H9 (cell line): Measurements from ENCODE around the gene ERICH6B. TPM values are rescaled to one million over a fixed set of nuclear protein-coding genes. Genes with fewer than 3 reads are reported as not detected.
"Not testable (repeated sequence)": the region's sequence is repeated elsewhere in the genome, so short reads cannot be mapped to it uniquely, and the experiment has no call there.

ENCODE experiments used
- DNase-seq: peaks from one replicate; pipeline ENCODE4 v3.0.0-alpha.2; 2017
- H2AFZ ChIP-seq: one replicate; pipeline ENCODE4 v1.6.1; 2013; ENCODE audit warnings: mild to moderate bottlenecking, low read length, control low read depth, moderate library complexity
- H2AK5ac ChIP-seq: 2 replicates; pipeline ENCODE4 v1.6.1; 2013; ENCODE audit warnings: low read length, control low read depth, mixed read lengths; ENCODE audit not compliant: insufficient read length
- H2BK120ac ChIP-seq: one replicate; pipeline ENCODE4 v1.6.1; 2013; ENCODE audit warnings: low read depth, mild to moderate bottlenecking, low read length, control low read depth, inconsistent platforms; ENCODE audit not compliant: poor library complexity, severe bottlenecking
- H2BK12ac ChIP-seq: 2 replicates; pipeline ENCODE4 v1.6.1; 2013; ENCODE audit warnings: low read length, control low read depth, mixed read lengths, low read depth; ENCODE audit not compliant: insufficient read length
- H2BK15ac ChIP-seq: 2 replicates; pipeline ENCODE4 v1.6.1; 2013; ENCODE audit warnings: low read depth, low read length, control low read depth
- H2BK20ac ChIP-seq: one replicate; pipeline ENCODE4 v1.6.1; 2013; ENCODE audit warnings: low read depth, mild to moderate bottlenecking, low read length, control low read depth, inconsistent platforms; ENCODE audit not compliant: poor library complexity, severe bottlenecking
- H2BK5ac ChIP-seq: 2 replicates; pipeline ENCODE4 v1.6.1; 2013; ENCODE audit warnings: low read length, control low read depth, mixed read lengths; ENCODE audit not compliant: insufficient read length
- H3K14ac ChIP-seq: 2 replicates; pipeline ENCODE4 v1.6.1; 2013; ENCODE audit warnings: low read length, control low read depth; ENCODE audit not compliant: insufficient read depth
- H3K18ac ChIP-seq: 2 replicates; pipeline ENCODE4 v1.6.1; 2013; ENCODE audit warnings: low read depth, mild to moderate bottlenecking, mixed read lengths, low read length, control low read depth; ENCODE audit not compliant: insufficient read length
- H3K23ac ChIP-seq: 2 replicates; pipeline ENCODE4 v1.6.1; 2013; ENCODE audit warnings: low read length, control low read depth, mixed read lengths, low read depth; ENCODE audit not compliant: insufficient read length
- H3K23me2 ChIP-seq: 2 replicates; pipeline ENCODE4 v1.6.1; 2013; ENCODE audit warnings: low read depth, mild to moderate bottlenecking, mixed read lengths, low read length, control low read depth; ENCODE audit not compliant: insufficient read length, poor library complexity, severe bottlenecking
- H3K27ac ChIP-seq: 2 replicates; pipeline ENCODE4 v1.5.1; 2013; ENCODE audit warnings: low read length, control low read depth, mixed read lengths, low read depth; ENCODE audit not compliant: insufficient read length
- H3K27me3 ChIP-seq: 2 replicates; pipeline ENCODE4 v1.6.1; 2013; ENCODE audit warnings: low read length, control low read depth, inconsistent platforms; ENCODE audit not compliant: insufficient read depth
- H3K4ac ChIP-seq: 2 replicates; pipeline ENCODE4 v1.6.1; 2013; ENCODE audit warnings: low read depth, mild to moderate bottlenecking, control low read depth, inconsistent platforms, low read length, moderate library complexity
- H3K4me1 ChIP-seq: 2 replicates; pipeline ENCODE4 v1.6.1; 2013; ENCODE audit warnings: low read length, control low read depth, inconsistent platforms; ENCODE audit not compliant: insufficient read depth
- H3K4me2 ChIP-seq: 2 replicates; pipeline ENCODE4 v1.6.1; 2013; ENCODE audit warnings: low read length, control low read depth, mixed read lengths; ENCODE audit not compliant: insufficient read length, insufficient read depth
- H3K56ac ChIP-seq: 2 replicates; pipeline ENCODE4 v1.6.1; 2013; ENCODE audit warnings: low read depth, mild to moderate bottlenecking, mixed read lengths, low read length, control low read depth; ENCODE audit not compliant: insufficient read length
- H3K79me1 ChIP-seq: 2 replicates; pipeline ENCODE4 v1.6.1; 2013; ENCODE audit warnings: low read depth, mild to moderate bottlenecking, moderate library complexity, low read length, control low read depth, inconsistent platforms; ENCODE audit not compliant: insufficient read depth, poor library complexity, severe bottlenecking
- H3K79me2 ChIP-seq: 2 replicates; pipeline ENCODE4 v1.6.1; 2013; ENCODE audit warnings: low read length, control low read depth, inconsistent platforms; ENCODE audit not compliant: insufficient read depth
- H3K9ac ChIP-seq: 2 replicates; pipeline ENCODE4 v1.6.1; 2013; ENCODE audit warnings: low read length, control low read depth, mixed read lengths; ENCODE audit not compliant: insufficient read length; ENCODE audit errors: extremely low read depth
- H3K9me3 ChIP-seq: one replicate; pipeline ENCODE4 v1.6.1; 2013; ENCODE audit warnings: low read depth, low read length, inconsistent platforms; ENCODE audit not compliant: control insufficient read depth
- H3T11ph ChIP-seq: one replicate; pipeline ENCODE4 v1.6.1; 2013; ENCODE audit warnings: mild to moderate bottlenecking, low read length, control low read depth, inconsistent platforms
- H4K20me1 ChIP-seq: one replicate; pipeline ENCODE4 v1.6.1; 2013; ENCODE audit not compliant: control insufficient read depth, insufficient read length, insufficient read depth
- H4K5ac ChIP-seq: 2 replicates; pipeline ENCODE4 v1.6.1; 2013; ENCODE audit warnings: low read depth, mild to moderate bottlenecking, mixed read lengths, low read length, control low read depth; ENCODE audit not compliant: insufficient read length
- H4K8ac ChIP-seq: replicated peaks from 2 replicates; pipeline ENCODE4 v1.6.1; 2013; ENCODE audit warnings: low read length, control low read depth, mixed read lengths, low read depth; ENCODE audit not compliant: insufficient read length
- H4K91ac ChIP-seq: 2 replicates; pipeline ENCODE4 v1.6.1; 2013; ENCODE audit warnings: low read depth, mild to moderate bottlenecking, moderate library complexity, mixed read lengths, low read length, control low read depth; ENCODE audit not compliant: insufficient read length
- H3K27ac Mint-ChIP-seq, 3 experiments: 2 replicates in 2 of 3; 3 replicates in 1 of 3; pipeline ENCODE4 v1.8.0; 2020 to 2021; ENCODE audit warnings: mixed read lengths in 3 of 3, mild to moderate bottlenecking in 1 of 3, moderate library complexity in 1 of 3
- H3K27me3 Mint-ChIP-seq: 2 replicates; pipeline ENCODE4 v1.8.0; 2021; ENCODE audit warnings: low read depth, mild to moderate bottlenecking, moderate library complexity, mixed read lengths
- H3K36me3 Mint-ChIP-seq, 3 experiments: 2 replicates in 2 of 3; 3 replicates in 1 of 3; pipeline ENCODE4 v1.8.0; 2020 to 2021; ENCODE audit warnings: low read depth in 3 of 3, mixed read lengths in 3 of 3; ENCODE audit not compliant: insufficient read depth in 1 of 3
- H3K4me1 Mint-ChIP-seq, 2 experiments: 2 replicates each; pipeline ENCODE4 v1.8.0; 2020; ENCODE audit warnings: mixed read lengths in 2 of 2
- H3K4me3 Mint-ChIP-seq, 2 experiments: 2 replicates in 1 of 2; 3 replicates in 1 of 2; pipeline ENCODE4 v1.8.0; 2020 to 2021; ENCODE audit warnings: mild to moderate bottlenecking in 2 of 2, mixed read lengths in 2 of 2, moderate library complexity in 1 of 2
- H3K9me3 Mint-ChIP-seq, 2 experiments: 2 replicates in 1 of 2; 3 replicates in 1 of 2; pipeline ENCODE4 v1.8.0; 2020; ENCODE audit warnings: mild to moderate bottlenecking in 2 of 2, mixed read lengths in 2 of 2, moderate library complexity in 1 of 2
- WGBS: extraction: QIAGEN DNeasy Blood & Tissue Kit; methylation state at CpG from one replicate; pipeline ENCODE4 v1.1.7; 2013; ENCODE audit warnings: missing lambda C conversion rate, low lambda C conversion rate, mixed read lengths; ENCODE audit not compliant: insufficient read length; ENCODE audit errors: extremely low coverage; 5-methylcytosine and 5-hydroxymethylcytosine counted together
- total RNA-seq: library from RNA; stranded (reverse); gene quantifications from 2 replicates; pipeline ENCODE4 v1.2.1, GENCODE V29; 2021
- TF ChIP-seq, protein P1 (sequence below): fragments of 200-600 bp; sonication (generic); conservative IDR thresholded peaks from 3 replicates; pipeline ENCODE4 v1.8.0; 2021; ENCODE audit warnings: antibody characterized with exemption, mild to moderate bottlenecking

Gene ERICH6B
- total RNA-seq, 1 experiment from 2014 or later: not detected

DNA sequence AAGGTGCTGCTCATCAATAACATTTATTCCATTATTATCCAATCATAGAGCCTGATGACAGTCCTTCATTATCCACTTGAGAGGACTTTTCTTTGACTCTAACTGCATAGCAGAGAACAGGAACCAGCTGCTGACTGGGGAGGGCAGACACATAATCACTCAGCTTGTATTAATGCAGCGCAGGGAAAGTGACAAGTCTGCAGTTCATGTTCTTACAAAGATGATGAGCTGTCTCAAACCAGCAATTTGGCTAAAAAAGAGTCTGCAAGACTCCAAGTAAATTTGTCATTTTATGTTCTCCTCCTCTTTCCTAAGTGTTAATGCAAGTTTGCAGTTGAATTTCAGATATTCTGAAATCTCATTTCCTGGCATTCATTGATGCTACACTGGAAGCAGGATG, 46.6 kb upstream of the ERICH6B start:
- H3K56ac ChIP-seq: no peak overlapping the region
- no peak overlapping the region for H2BK5ac ChIP-seq
- no peak overlapping the region for H2BK15ac ChIP-seq
- H3K9me3 ChIP-seq: no peaks in the 10 kb centered on the region
- H3K27me3 Mint-ChIP-seq: no peaks in the 10 kb centered on the region
- no peak for DNase-seq
- H2BK12ac ChIP-seq: no peak overlapping the region
- H4K20me1 ChIP-seq: no peaks in the 10 kb centered on the region
- H2AFZ ChIP-seq: no peak overlapping the region
- H3K9ac ChIP-seq: no peak overlapping the region
- no peak overlapping the region for H3T11ph ChIP-seq
- no peak overlapping the region for H3K18ac ChIP-seq
- H3K9me3 Mint-ChIP-seq: peaks cover under 1 to 3% of the 10 kb centered on the region in 2 experiments; a peak in 3 of 5 replicates
- no peak overlapping the region for H2AK5ac ChIP-seq
- H4K5ac ChIP-seq: no peak overlapping the region
- no peak overlapping the region for H3K27ac ChIP-seq
- H3K79me1 ChIP-seq: no peaks in the 10 kb centered on the region
- H3K36me3 Mint-ChIP-seq: peaks cover 0 to 5% (median under 1%) of the 10 kb centered on the region in 3 experiments; a peak in 4 of 7 replicates
- H3K4me1 Mint-ChIP-seq: peaks cover 0 to 2% of the 10 kb centered on the region in 2 experiments; a peak in 1 of 4 replicates
- no peaks in the 10 kb centered on the region for H3K79me2 ChIP-seq
- H3K4ac ChIP-seq: no peak overlapping the region
- H3K27me3 ChIP-seq: no peaks in the 10 kb centered on the region
- H3K4me1 ChIP-seq: no peaks in the 10 kb centered on the region
- no CpG with 5 or more reads among the region's 1 CpG for WGBS
- TF ChIP-seq, protein P1, sequence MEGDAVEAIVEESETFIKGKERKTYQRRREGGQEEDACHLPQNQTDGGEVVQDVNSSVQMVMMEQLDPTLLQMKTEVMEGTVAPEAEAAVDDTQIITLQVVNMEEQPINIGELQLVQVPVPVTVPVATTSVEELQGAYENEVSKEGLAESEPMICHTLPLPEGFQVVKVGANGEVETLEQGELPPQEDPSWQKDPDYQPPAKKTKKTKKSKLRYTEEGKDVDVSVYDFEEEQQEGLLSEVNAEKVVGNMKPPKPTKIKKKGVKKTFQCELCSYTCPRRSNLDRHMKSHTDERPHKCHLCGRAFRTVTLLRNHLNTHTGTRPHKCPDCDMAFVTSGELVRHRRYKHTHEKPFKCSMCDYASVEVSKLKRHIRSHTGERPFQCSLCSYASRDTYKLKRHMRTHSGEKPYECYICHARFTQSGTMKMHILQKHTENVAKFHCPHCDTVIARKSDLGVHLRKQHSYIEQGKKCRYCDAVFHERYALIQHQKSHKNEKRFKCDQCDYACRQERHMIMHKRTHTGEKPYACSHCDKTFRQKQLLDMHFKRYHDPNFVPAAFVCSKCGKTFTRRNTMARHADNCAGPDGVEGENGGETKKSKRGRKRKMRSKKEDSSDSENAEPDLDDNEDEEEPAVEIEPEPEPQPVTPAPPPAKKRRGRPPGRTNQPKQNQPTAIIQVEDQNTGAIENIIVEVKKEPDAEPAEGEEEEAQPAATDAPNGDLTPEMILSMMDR: no peak
- no peak overlapping the region for H3K14ac ChIP-seq
- H3K23ac ChIP-seq: no peak overlapping the region
- H2BK120ac ChIP-seq: no peak overlapping the region
- H3K4me3 Mint-ChIP-seq: no peak overlapping the region
- H4K8ac ChIP-seq: no peak overlapping the region
- no peak overlapping the region for H3K4me2 ChIP-seq
- H4K91ac ChIP-seq: no peak overlapping the region
- no peak overlapping the region for H2BK20ac ChIP-seq
- no peak overlapping the region for H3K27ac Mint-ChIP-seq
- H3K23me2 ChIP-seq: no peaks in the 10 kb centered on the region

DNA sequence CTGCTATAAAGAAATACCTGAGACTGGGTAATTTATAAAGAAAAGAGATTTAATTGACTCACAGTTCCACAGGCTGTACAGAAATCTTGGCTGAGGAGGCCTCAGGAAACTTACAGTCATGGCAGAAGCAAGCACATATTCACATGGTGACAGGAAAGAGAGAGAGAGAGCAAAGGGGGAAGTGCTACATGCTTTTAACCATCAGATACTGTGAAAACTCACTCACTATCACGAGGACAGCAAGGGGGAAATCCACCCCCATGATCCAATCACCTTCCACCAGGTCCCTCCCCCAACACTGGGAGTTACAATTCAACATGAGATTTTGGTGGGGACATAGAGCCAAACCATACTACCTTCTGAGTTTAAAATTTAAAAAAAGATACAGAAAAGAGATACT, 44.9 kb upstream of the ERICH6B start:
- H3K14ac ChIP-seq, H3K9me3 ChIP-seq, H3K4me3 Mint-ChIP-seq, H3K56ac ChIP-seq, H3K4me1 Mint-ChIP-seq, H3T11ph ChIP-seq, H3K27ac Mint-ChIP-seq, H3K9me3 Mint-ChIP-seq, H4K8ac ChIP-seq, H3K4ac ChIP-seq, H2BK5ac ChIP-seq, H4K5ac ChIP-seq, H3K27me3 ChIP-seq, H2BK120ac ChIP-seq, H3K27me3 Mint-ChIP-seq, H3K4me1 ChIP-seq, H3K18ac ChIP-seq, H4K20me1 ChIP-seq, H3K23me2 ChIP-seq, H3K79me2 ChIP-seq, H2AK5ac ChIP-seq, H3K9ac ChIP-seq, H2AFZ ChIP-seq, H2BK12ac ChIP-seq, DNase-seq, H3K79me1 ChIP-seq, H3K23ac ChIP-seq, H2BK15ac ChIP-seq, H3K27ac ChIP-seq, H3K36me3 Mint-ChIP-seq, H3K4me2 ChIP-seq, H2BK20ac ChIP-seq, H4K91ac ChIP-seq: not testable (repeated sequence)
- no CpG with 5 or more reads among the region's 1 CpG for WGBS
